Measurements from ENCODE around the gene SGCD.

- TF ChIP-seq, protein P1, sequence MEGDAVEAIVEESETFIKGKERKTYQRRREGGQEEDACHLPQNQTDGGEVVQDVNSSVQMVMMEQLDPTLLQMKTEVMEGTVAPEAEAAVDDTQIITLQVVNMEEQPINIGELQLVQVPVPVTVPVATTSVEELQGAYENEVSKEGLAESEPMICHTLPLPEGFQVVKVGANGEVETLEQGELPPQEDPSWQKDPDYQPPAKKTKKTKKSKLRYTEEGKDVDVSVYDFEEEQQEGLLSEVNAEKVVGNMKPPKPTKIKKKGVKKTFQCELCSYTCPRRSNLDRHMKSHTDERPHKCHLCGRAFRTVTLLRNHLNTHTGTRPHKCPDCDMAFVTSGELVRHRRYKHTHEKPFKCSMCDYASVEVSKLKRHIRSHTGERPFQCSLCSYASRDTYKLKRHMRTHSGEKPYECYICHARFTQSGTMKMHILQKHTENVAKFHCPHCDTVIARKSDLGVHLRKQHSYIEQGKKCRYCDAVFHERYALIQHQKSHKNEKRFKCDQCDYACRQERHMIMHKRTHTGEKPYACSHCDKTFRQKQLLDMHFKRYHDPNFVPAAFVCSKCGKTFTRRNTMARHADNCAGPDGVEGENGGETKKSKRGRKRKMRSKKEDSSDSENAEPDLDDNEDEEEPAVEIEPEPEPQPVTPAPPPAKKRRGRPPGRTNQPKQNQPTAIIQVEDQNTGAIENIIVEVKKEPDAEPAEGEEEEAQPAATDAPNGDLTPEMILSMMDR (conservative IDR thresholded peaks at IDR 0.05; ENCODE audit: low read length), result no peak
- TF ChIP-seq EZH2phosphoT487 (IDR thresholded peaks at IDR 0.05; ENCODE audit: borderline replicate concordance), result no peak
Observed at GRCh38 chr5:156628421-156628820, 301.5 kb downstream of the SGCD start.

Measured in Loucy (cell line).